Measurements from ENCODE around the gene C1QTNF12.

DNA sequence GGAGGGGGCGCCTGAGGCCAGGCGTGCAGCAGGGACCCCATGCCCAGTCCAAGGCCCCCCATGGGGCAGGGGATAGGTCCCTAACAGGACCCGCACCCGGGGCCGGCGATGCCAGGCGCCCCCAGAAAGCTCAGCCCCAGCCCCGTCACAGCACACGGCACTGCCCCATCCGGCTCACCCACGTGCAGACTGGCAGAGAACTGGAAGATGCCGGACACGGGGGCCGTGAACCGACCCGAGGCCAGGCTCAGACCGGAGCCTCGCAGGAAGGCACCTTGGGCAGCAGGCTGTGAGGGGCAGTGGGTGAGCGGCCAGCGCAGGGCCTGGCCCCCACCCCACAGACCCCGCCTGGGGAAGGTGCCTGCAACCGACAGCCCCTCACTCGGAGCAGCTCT lies 3.3 kb downstream of the C1QTNF12 start:
- TF ChIP-seq, protein P1, sequence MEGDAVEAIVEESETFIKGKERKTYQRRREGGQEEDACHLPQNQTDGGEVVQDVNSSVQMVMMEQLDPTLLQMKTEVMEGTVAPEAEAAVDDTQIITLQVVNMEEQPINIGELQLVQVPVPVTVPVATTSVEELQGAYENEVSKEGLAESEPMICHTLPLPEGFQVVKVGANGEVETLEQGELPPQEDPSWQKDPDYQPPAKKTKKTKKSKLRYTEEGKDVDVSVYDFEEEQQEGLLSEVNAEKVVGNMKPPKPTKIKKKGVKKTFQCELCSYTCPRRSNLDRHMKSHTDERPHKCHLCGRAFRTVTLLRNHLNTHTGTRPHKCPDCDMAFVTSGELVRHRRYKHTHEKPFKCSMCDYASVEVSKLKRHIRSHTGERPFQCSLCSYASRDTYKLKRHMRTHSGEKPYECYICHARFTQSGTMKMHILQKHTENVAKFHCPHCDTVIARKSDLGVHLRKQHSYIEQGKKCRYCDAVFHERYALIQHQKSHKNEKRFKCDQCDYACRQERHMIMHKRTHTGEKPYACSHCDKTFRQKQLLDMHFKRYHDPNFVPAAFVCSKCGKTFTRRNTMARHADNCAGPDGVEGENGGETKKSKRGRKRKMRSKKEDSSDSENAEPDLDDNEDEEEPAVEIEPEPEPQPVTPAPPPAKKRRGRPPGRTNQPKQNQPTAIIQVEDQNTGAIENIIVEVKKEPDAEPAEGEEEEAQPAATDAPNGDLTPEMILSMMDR (IDR thresholded peaks at IDR 0.05; ENCODE audit: low read length) = no peak
- no peak for TF ChIP-seq EZH2 (IDR thresholded peaks at IDR 0.05; ENCODE audit: borderline replicate concordance, low read length)

Data from OCI-LY1 (cell line).